ENCODE data around the gene OR4D1.

GRCh38 chr17:58192612-58193011 lies 44.4 kb downstream of the OR4D1 start, which contains the start of gene EPX:
- TF ChIP-seq CTCF (IDR thresholded peaks at IDR 0.05; ENCODE audit: poor library complexity) (no peak), EZH2 (IDR thresholded peaks at IDR 0.05; ENCODE audit: borderline replicate concordance) (no peak), EZH2phosphoT487 (IDR thresholded peaks at IDR 0.05; ENCODE audit: low read depth, severe bottlenecking, unreplicated experiment) (no peak)

Measured in hepatocyte (in vitro differentiated cells).